Spleen (tissue), 7 donors: ENCODE data around the gene TRIM29.

Source experiments
- POLR2A ChIP-seq, 3 donors: fragments of 450-650 bp; IDR thresholded peaks; one replicate each; pipeline ENCODE4 v1.5.1; 2017; ENCODE audit warnings: antibody characterized with exemption in 3 of 3, mild to moderate bottlenecking in 1 of 3
- TF ChIP-seq, protein P1 (sequence below), 11 experiments: fragments of 200-600 bp in 7 of 11; fragments of 450-650 bp in 4 of 11; sonication (generic) in 4 of 11; IDR thresholded peaks in 8 of 11; conservative IDR thresholded peaks in 3 of 11; 1 replicate in 7 of 11; 2 replicates in 4 of 11; pipeline versions ENCODE4 v1.4.0 to v1.8.0; 2016 to 2021; ENCODE audit warnings: antibody characterized with exemption in 11 of 11, inconsistent platforms in 4 of 11, mild to moderate bottlenecking in 1 of 11
- donor health status: DM: no; HTN: no; CAD: no; lungs with moderate emphysema.
- donor health status: DM: no; HTN: no; CAD: no.
- donor health status: DM: no; HTN: no; CAD: no.

DNA sequence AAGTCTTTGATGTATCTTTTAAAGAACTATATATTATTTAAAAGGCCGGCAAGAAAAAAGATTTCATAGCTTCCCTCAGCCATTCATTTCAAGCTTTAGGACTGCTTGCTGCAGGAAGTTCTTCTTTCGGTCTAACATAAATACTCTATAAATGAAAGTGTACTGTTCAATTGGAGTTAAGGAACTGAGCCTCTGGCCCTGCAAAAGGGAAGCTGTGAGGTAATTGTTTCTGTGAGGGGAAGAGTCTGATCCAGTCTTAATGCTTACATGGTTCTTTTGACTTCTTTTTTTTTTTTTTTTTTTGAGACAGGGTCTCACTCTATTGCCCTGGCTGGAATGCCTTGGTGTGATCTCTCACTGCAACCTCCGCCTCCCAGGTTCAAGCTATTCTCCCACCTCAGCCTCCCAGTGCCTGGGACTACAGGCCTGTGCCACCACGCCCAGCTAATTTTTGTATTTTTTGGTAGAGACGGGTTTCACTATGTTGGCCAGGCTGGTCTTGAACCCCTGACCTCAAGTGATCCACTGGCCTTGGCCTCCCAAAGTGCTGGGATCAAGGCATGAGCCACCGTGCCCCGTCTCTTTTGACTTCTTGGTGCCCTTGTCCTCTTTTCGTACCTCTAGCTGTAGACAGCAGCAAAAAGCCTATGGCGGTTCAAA, 4.7 kb upstream of the TRIM29 start:
- no peak for TF ChIP-seq POLR2A (IDR thresholded peaks at IDR 0.05)
- TF ChIP-seq, protein P1, sequence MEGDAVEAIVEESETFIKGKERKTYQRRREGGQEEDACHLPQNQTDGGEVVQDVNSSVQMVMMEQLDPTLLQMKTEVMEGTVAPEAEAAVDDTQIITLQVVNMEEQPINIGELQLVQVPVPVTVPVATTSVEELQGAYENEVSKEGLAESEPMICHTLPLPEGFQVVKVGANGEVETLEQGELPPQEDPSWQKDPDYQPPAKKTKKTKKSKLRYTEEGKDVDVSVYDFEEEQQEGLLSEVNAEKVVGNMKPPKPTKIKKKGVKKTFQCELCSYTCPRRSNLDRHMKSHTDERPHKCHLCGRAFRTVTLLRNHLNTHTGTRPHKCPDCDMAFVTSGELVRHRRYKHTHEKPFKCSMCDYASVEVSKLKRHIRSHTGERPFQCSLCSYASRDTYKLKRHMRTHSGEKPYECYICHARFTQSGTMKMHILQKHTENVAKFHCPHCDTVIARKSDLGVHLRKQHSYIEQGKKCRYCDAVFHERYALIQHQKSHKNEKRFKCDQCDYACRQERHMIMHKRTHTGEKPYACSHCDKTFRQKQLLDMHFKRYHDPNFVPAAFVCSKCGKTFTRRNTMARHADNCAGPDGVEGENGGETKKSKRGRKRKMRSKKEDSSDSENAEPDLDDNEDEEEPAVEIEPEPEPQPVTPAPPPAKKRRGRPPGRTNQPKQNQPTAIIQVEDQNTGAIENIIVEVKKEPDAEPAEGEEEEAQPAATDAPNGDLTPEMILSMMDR (IDR thresholded peaks at IDR 0.05 in 8 of 11, conservative IDR thresholded peaks at IDR 0.05 in 3 of 11), result no peak
